Left ventricle myocardium inferior (tissue), 1 donor: ENCODE measurements around the gene HIPK2. TPM values are rescaled to one million over a fixed set of nuclear protein-coding genes. Genes with fewer than 3 reads are reported as not detected.

Source experiments
- DNase-seq: peaks from one replicate; pipeline ENCODE4 v3.0.0-alpha.2; 2020
- H3K27ac ChIP-seq: fragments of 200-600 bp; replicated peaks from 2 replicates; pipeline ENCODE4 v1.8.0; 2021
- H3K27me3 ChIP-seq: fragments of 200-600 bp; 2 replicates; pipeline ENCODE4 v1.8.0; 2021; ENCODE audit warnings: low read depth
- H3K36me3 ChIP-seq: fragments of 200-600 bp; 2 replicates; pipeline ENCODE4 v1.8.0; 2021
- H3K4me1 ChIP-seq: fragments of 200-600 bp; 2 replicates; pipeline ENCODE4 v1.8.0; 2021
- H3K4me3 ChIP-seq: fragments of 200-600 bp; 2 replicates; pipeline ENCODE4 v1.8.0; 2021; ENCODE audit warnings: mild to moderate bottlenecking, moderate library complexity
- H3K9me3 ChIP-seq: fragments of 200-600 bp; replicated peaks from 2 replicates; pipeline ENCODE4 v1.8.0; 2021
- intact Hi-C: fragments of 100-400 bp; cut with micrococcal nuclease; formaldehyde crosslinking; loops from one replicate; pipeline ENCODE4 v1.11.0; 2022
- long read RNA-seq: library from polyadenylated mRNA; unstranded; transcript quantifications from one replicate; pipeline ENCODE4 v2.0.0, GENCODE V29; 2021
- total RNA-seq: library from RNA; stranded (reverse); fragmentation: NEBNext Ultra II Directional; extraction: Animal tissue kit (Norgen Biotek cat#: 25700); gene quantifications from one replicate; pipeline ENCODE4 v1.2.1, GENCODE V29; 2021
- TF ChIP-seq, protein P1 (sequence below): fragments of 200-600 bp; IDR thresholded peaks from 2 replicates; pipeline ENCODE4 v1.8.0; 2021; ENCODE audit warnings: antibody characterized with exemption, mild to moderate bottlenecking, borderline replicate concordance
- donor health status: DM: no; HTN: yes; CAD: no; lungs with severe emphysema.

HIPK2 gene
- total RNA-seq = 127 TPM
- long read RNA-seq, partial matches to known transcripts = 6 of 126 reads
- long read RNA-seq, other reads (novel, unspliced or antisense) = 120 of 126 reads

DNA sequence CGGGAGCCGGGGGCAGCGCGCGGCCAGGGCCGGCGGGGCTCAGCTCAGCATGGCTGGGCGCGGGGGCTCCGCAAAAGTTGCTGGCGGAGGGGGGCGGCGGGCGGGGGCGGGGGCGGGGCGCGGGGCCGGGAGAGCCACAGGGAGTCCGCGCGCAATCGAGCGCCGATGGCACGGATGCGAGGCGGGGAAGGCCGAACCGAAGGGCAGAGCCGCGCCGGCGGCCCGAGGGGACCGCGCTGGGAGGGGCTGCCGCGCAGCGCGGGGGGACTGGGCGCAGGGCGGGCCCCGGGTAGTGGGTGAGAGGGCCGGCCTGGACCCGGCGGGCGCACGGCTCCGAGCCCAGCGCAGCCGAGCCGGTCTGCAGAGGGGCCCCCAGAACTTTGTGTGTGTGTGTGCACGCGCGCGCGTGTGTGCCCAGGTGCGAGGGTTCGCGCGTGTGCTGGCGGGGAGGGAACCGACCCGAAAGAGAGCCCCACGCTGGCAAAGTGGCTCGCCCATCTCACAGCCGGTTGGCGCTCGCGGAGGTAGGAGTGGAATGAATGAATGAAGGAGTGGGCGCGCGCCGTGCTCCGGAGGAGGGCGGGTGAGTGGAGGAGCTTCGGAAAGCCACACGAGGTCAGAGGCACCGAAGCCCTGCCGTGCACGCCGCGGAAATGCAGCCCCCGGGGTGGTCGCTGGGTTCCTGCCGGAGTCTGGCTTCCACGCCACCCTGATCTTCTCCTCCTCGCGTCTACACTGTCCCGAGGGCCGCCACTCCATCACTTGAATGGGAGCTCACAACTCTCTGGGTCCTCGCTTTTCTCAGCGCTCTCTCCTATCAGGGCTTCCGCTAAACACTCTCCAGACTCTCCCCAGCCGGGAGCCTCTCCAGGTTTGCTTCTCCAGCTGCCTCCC lies at the start of gene HIPK2:
Gene HIPK2, minus strand, starts transcription at position 51 of the 894 bp plus-strand sequence. CDS start 375 bp downstream, outside the sequence.
- Histone ChIP-seq H3K27me3 (no peaks in the 10 kb centered on the region), H3K36me3 (peaks cover 5% of the 10 kb centered on the region), H3K4me3 (peak within 1 kb of the TSS; percentile 93), H3K27ac (peak within 1 kb of the TSS; percentile 94), H3K9me3 (no peaks in the 10 kb centered on the region), H3K4me1 (peaks cover 47% of the 10 kb centered on the region)
- peak; percentile 84 for DNase-seq
- intact Hi-C loops = loop anchor here (5.0 to 10.0 kb wide), 2 partner anchors 83 to 131 kb away; no protein-coding TSS in a partner anchor
- TF ChIP-seq, protein P1, sequence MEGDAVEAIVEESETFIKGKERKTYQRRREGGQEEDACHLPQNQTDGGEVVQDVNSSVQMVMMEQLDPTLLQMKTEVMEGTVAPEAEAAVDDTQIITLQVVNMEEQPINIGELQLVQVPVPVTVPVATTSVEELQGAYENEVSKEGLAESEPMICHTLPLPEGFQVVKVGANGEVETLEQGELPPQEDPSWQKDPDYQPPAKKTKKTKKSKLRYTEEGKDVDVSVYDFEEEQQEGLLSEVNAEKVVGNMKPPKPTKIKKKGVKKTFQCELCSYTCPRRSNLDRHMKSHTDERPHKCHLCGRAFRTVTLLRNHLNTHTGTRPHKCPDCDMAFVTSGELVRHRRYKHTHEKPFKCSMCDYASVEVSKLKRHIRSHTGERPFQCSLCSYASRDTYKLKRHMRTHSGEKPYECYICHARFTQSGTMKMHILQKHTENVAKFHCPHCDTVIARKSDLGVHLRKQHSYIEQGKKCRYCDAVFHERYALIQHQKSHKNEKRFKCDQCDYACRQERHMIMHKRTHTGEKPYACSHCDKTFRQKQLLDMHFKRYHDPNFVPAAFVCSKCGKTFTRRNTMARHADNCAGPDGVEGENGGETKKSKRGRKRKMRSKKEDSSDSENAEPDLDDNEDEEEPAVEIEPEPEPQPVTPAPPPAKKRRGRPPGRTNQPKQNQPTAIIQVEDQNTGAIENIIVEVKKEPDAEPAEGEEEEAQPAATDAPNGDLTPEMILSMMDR = no peak

DNA sequence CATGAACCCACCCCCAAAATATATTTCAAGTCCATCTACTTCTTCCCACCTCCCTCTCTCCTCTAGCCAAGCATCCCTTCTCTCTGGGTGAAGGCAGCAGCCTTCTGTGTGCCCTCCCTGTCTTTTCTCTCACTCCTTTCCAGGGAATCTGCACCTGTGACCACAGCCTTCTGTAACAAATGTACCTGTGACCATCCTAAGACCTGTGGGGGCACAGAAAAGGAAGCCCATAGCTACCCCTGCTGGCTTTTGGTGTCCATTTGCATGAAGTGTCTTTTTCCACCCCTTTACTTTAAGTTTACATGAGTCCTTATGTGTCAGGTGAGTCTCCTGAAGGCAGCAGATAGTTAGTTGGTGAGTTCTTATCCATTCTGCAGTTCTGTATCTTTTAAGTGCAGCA lies 49.2 kb upstream of the HIPK2 start:
- Histone ChIP-seq H3K36me3 (no peaks in the 10 kb centered on the region), H3K9me3 (no peaks in the 10 kb centered on the region), H3K4me1 (no peaks in the 10 kb centered on the region), H3K27me3 (peaks cover 21% of the 10 kb centered on the region), H3K4me3 (no peak overlapping the region), H3K27ac (no peak overlapping the region)
- DNase-seq = no peak
- intact Hi-C loops = no loop called here
- TF ChIP-seq, protein P1 = no peak

DNA sequence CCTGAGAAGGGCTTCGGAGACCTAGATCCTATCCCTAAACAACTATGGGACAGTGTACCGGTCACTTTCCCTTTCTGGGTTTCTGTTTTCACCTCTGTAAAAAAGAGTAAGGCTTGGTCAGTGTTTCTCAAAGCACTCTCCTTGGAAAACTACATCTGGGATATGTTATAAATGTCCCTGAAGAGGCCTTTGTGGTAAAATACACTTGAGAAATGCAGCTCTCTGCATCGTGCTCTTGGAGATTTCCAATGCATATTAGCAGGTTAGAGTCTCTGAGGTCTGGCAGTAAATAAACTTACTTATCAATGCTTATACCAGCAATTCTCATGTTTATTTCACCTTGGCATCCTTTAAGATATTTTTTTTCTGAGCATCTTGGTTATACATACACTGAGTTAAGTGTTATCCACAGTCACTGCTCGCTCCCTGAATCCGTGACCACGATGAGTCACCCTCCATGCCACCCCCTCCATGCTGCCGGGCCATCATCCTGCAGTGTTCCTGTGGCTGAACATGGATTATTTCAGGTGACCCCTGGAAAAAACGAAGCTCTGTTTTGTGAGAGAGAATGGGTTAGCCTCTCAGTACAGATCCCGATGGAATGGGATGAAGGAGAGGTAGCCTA lies 48.0 kb upstream of the HIPK2 start:
- no peaks in the 10 kb centered on the region for H3K9me3 ChIP-seq
- TF ChIP-seq, protein P1 = no peak
- H3K27me3 ChIP-seq = peaks cover 30% of the 10 kb centered on the region
- H3K4me1 ChIP-seq = no peaks in the 10 kb centered on the region
- H3K36me3 ChIP-seq = no peaks in the 10 kb centered on the region
- DNase-seq = no peak
- H3K27ac ChIP-seq = no peak overlapping the region
- H3K4me3 ChIP-seq = no peak overlapping the region
- intact Hi-C loops = no loop called here

DNA sequence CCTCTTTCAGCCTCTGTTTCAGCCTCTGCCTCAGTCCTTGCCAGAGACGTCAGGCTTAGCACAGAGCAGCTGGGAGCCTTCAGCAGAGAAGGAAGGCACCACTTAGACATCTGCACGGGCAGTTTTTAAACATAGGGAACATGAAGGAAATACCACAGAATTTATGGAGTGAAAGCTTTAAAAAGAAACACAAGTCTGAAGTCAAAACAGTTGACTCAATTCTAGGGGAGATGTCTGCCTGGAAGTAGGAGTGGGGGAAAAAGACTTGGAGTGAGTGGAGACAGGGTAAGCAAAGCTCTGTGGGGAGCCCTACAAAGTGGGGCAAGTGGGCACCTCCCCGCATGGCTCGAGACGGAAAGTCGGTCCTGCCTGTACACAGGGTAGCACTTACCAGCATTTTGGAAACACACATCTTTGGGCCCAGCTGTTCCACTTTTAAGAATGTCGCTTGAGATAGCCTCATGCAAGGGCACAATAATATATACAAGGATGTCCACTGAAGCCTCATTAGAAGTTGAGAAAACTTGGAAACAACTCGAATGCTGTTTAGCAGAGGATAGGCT lies 46.2 kb upstream of the HIPK2 start:
- H3K27ac ChIP-seq = no peak overlapping the region
- no peak overlapping the region for H3K4me3 ChIP-seq
- TF ChIP-seq, protein P1 = no peak
- peaks cover 30% of the 10 kb centered on the region for H3K27me3 ChIP-seq
- no peaks in the 10 kb centered on the region for H3K36me3 ChIP-seq
- no peaks in the 10 kb centered on the region for H3K9me3 ChIP-seq
- no peaks in the 10 kb centered on the region for H3K4me1 ChIP-seq
- intact Hi-C loops = no loop called here
- DNase-seq = no peak

DNA sequence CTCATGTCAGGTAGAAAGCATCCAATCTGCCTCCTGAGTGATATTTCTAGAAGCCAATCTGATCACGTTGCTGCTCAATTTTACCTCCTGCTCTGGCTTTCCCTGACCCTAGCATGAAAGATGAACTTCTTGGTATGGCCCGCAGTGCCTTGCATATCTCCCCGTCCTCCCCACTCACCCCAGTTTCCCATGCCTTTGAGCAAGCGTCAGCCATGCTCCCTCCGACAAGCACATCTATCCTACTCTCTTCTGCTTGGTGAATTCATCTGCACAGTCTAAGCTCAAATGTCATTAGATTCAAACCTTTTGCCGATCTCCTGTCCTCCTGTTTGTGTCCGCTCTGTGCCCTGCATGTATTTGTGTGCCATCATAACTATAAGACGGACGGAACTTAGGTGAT lies 45.1 kb upstream of the HIPK2 start:
- intact Hi-C loops = no loop called here
- H3K4me1 ChIP-seq = no peaks in the 10 kb centered on the region

More for the DNA sequence above, 45.1 kb upstream of the HIPK2 start:
- Histone ChIP-seq H3K36me3 (no peaks in the 10 kb centered on the region), H3K27me3 (peaks cover 25% of the 10 kb centered on the region), H3K27ac (no peak overlapping the region), H3K4me3 (no peak overlapping the region), H3K9me3 (no peaks in the 10 kb centered on the region)
- TF ChIP-seq, protein P1 = no peak
- no peak for DNase-seq
